HFFc6 (cell line): ENCODE measurements around the gene KRT7. TPM values are rescaled to one million over a fixed set of nuclear protein-coding genes. Genes with fewer than 3 reads are reported as not detected.

Experiments
- DNase-seq: peaks from one replicate; pipeline ENCODE4 v3.0.0-alpha.2; 2018
- H3K27ac Mint-ChIP-seq: 2 replicates; pipeline ENCODE4 v1.8.0; 2020; ENCODE audit warnings: mild to moderate bottlenecking, mixed read lengths
- H3K27me3 Mint-ChIP-seq: 2 replicates; pipeline ENCODE4 v1.8.0; 2021; ENCODE audit warnings: mild to moderate bottlenecking, moderate library complexity, mixed read lengths; ENCODE audit not compliant: insufficient read depth
- H3K36me3 Mint-ChIP-seq: 2 replicates; pipeline ENCODE4 v1.8.0; 2021; ENCODE audit warnings: low read depth, mixed read lengths
- H3K4me1 Mint-ChIP-seq: 2 replicates; pipeline ENCODE4 v1.8.0; 2020; ENCODE audit warnings: low read depth, mixed read lengths
- H3K4me3 Mint-ChIP-seq: 2 replicates; pipeline ENCODE4 v1.8.0; 2020; ENCODE audit warnings: mild to moderate bottlenecking, moderate library complexity, mixed read lengths
- H3K9me3 Mint-ChIP-seq: 2 replicates; pipeline ENCODE4 v1.8.0; 2020; ENCODE audit warnings: mild to moderate bottlenecking, mixed read lengths
- total RNA-seq, 6 experiments: library from RNA; stranded (reverse); fragmentation: NEBNext Ultra II Directional; extraction: Animal tissue kit (Norgen Biotek cat#: 25700); gene quantifications; 2 replicates in 1 of 6; 3 replicates in 5 of 6; pipeline ENCODE4 v1.2.3, GENCODE V29; 2021
- TF ChIP-seq, protein P1 (sequence below): fragments of 200-600 bp; sonication (generic); IDR thresholded peaks from 2 replicates; pipeline ENCODE4 v1.5.0; 2021; ENCODE audit warnings: antibody characterized with exemption, mild to moderate bottlenecking

The KRT7 gene
- total RNA-seq, 6 experiments from 2014 or later = 62.7 to 379 (median 67.5) TPM

DNA sequence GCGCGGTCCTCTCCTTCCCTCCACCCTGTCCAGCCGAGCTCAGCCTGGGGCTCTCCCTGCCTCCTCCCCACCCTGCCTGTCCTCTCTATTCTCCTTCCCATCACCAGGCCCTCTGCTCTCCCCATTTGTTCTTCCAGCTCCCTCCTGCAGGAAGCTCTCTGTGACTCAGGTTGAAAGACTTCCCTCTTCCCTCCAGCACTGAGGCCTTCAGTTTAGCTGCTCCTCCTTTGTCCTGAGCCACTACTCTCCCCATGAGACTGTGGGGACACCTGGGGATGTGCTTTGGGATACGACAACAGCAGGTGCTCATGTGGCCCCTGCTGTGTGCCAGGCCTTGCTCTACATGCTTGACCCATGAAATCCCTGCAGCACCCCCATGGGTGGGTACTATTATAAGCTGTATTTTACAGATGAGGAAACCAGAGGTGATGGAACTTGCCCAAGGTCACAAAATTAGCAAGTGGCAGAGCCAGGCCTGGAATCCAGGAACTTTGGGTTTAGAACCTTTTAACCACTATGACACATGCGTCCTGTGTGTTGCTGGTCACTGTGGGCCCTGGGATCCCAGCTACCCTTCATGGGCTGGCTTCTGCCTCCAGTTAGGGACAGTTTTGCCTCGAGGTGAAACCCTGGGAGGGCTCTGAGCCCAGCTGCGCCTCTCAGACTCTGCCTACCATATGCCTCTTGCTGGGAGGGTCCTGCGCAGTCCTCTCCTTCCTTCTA is 46.8 kb upstream of the KRT7 start:
- Mint-ChIP-seq H3K36me3 (no peaks in the 10 kb centered on the region), H3K9me3 (no peaks in the 10 kb centered on the region), H3K4me1 (peaks cover 99% of the 10 kb centered on the region), H3K4me3 (no peak overlapping the region; the same call in 1 of the 2 replicates), H3K27ac (peak overlapping the region; percentile 95), H3K27me3 (peaks cover 3% of the 10 kb centered on the region)
- TF ChIP-seq, protein P1, sequence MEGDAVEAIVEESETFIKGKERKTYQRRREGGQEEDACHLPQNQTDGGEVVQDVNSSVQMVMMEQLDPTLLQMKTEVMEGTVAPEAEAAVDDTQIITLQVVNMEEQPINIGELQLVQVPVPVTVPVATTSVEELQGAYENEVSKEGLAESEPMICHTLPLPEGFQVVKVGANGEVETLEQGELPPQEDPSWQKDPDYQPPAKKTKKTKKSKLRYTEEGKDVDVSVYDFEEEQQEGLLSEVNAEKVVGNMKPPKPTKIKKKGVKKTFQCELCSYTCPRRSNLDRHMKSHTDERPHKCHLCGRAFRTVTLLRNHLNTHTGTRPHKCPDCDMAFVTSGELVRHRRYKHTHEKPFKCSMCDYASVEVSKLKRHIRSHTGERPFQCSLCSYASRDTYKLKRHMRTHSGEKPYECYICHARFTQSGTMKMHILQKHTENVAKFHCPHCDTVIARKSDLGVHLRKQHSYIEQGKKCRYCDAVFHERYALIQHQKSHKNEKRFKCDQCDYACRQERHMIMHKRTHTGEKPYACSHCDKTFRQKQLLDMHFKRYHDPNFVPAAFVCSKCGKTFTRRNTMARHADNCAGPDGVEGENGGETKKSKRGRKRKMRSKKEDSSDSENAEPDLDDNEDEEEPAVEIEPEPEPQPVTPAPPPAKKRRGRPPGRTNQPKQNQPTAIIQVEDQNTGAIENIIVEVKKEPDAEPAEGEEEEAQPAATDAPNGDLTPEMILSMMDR = no peak
- peak; percentile 79 for DNase-seq

DNA sequence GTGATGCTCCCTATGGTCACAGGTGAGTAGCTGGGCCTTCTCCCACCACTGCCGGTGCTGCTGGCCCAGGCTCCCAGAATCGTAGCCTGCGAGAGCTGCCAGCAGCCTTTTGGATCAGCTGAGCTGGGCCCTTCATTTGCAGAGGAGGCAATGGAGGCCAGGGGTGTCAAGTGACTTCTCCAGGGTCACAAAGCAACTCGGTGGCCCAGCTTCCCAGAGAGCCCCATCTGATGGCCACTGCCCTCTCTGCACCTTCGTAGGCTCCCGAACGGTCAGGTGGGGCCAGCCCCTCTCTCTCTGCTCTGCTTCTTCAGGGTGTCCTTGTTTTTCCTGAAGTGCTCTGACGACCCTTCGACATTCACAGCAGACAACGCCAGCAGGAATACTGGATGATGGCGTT is 45.8 kb upstream of the KRT7 start:
- Mint-ChIP-seq H3K4me3 (no peak overlapping the region), H3K36me3 (no peaks in the 10 kb centered on the region), H3K4me1 (peaks cover 97% of the 10 kb centered on the region), H3K9me3 (no peaks in the 10 kb centered on the region), H3K27ac (peak overlapping the region; percentile 95), H3K27me3 (peaks cover 3% of the 10 kb centered on the region)
- DNase-seq = no peak
- TF ChIP-seq, protein P1 = no peak; the same call in 1 of the 2 replicates

DNA sequence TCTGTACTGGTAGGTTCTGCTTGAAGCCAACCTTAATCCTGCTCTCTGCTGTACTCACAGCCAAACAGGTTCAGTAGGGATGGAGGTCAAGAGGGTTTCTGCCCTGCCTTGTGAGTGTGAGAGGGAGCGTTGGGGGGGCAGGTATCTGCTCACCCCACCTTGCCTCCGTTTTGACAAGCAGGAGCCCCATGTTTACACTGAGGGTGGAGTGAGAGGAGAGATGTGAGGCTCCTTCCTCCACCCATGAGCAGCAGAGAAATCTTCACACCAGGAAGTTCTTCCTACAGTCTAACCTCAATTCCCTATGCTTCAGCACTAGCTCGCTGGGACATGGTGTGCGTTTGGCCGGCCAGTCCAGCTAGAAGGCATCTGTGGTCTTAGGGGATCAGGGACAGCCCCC is 45.4 kb upstream of the KRT7 start:
- DNase-seq = no peak
- Mint-ChIP-seq H3K27ac (peak overlapping the region; percentile 95), H3K27me3 (peaks cover 3% of the 10 kb centered on the region), H3K9me3 (no peaks in the 10 kb centered on the region), H3K36me3 (no peaks in the 10 kb centered on the region), H3K4me1 (peaks cover 97% of the 10 kb centered on the region), H3K4me3 (no peak overlapping the region)
- TF ChIP-seq, protein P1 = no peak

DNA sequence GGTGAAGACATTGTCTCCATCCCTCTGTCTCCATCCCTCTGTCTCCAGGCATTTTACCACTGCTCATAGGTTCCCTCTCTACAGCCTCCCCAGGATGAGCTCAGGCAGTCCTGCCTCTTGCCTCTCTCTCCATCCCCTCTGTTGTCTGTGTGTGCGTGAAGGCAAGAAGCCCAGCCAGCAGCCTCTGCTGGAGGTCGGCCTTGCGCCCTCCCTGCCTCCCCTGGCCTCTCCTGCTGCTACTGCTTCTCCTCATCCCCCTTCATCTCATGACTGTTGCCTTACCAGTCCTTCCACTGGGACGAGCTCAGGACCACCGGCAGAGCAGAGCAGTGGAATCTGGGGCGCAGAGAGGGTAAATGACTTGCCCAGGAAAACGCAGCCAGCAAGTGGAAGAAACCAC is 44.4 kb upstream of the KRT7 start:
- Mint-ChIP-seq H3K27me3 (peaks cover 3% of the 10 kb centered on the region; the same call in 1 of the 2 replicates), H3K27ac (peak overlapping the region; percentile 95), H3K4me1 (peaks cover 97% of the 10 kb centered on the region), H3K4me3 (no peak overlapping the region), H3K36me3 (no peaks in the 10 kb centered on the region), H3K9me3 (no peaks in the 10 kb centered on the region)
- no peak for DNase-seq
- TF ChIP-seq, protein P1 = no peak

DNA sequence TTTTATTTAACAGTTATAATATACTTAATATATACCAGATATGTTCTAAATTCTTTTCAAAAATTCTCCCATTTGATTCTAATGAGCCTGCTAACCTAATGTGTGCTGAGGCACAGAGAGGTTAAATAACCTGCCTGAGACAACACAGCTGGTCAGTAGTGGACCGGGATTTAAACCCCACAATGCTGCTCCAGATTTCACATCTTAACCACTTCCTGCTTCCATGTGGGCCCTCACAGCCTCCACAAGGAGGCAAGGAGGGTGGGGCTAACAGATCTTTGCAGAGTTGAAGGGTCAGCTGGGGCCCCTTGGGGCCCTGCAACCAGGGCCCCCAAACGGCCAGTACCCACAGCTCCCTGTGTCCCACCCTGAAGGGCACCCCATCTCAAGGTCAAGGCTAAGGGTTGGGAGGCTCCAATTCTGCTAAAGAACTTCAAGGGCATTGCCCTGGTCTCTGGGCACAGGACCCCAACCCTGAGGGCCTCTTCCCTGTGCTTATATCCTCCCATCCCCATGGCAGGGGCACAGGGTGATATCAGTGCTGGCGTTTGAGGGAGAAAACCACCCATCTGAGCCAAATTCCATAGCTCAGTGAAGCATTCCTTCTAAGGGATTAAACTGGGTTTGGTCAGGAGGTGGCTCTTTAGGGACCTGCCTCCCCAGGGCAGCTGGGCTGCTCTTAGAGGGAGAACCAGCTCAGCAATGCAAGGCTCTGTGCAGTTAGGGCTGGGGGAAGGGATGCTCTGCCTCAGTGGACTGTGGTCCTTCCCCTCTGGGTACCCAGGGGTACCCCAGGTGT is 43.5 kb upstream of the KRT7 start:
- Mint-ChIP-seq H3K4me3 (peak overlapping the region; percentile 36; the same call in 1 of the 2 replicates), H3K27me3 (peaks cover 3% of the 10 kb centered on the region; the same call in 1 of the 2 replicates), H3K27ac (peak overlapping the region; percentile 95), H3K36me3 (no peaks in the 10 kb centered on the region), H3K9me3 (no peaks in the 10 kb centered on the region), H3K4me1 (peaks cover 98% of the 10 kb centered on the region)
- TF ChIP-seq, protein P1 = no peak; the same call in 1 of the 2 replicates
- peak; percentile 46 for DNase-seq
